DOHH2 (cell line): ENCODE data around the gene ETV6.

Experiments
- CTCF ChIP-seq: fragments of 200-600 bp; sonication (generic); IDR thresholded peaks from one replicate; pipeline ENCODE4 v1.5.1; 2014; ENCODE audit warnings: antibody characterized with exemption, mild to moderate bottlenecking, low read depth, low read length; ENCODE audit not compliant: poor library complexity, severe bottlenecking
- EZH2phosphoT487 ChIP-seq: fragments of 200-600 bp; sonication (generic); IDR thresholded peaks from 2 replicates; pipeline ENCODE4 v1.6.1; 2017; ENCODE audit warnings: borderline replicate concordance, mild to moderate bottlenecking, antibody characterized with exemption, low read length, moderate library complexity, mixed read lengths

GRCh38 chr12:11896417-11896929 lies 247.0 kb downstream of the ETV6 start:
- TF ChIP-seq CTCF (no peak), EZH2phosphoT487 (no peak)
